Mesendoderm (in vitro differentiated cells): ENCODE results near the gene RFLNA.

Experiments used
- DNase-seq: peaks from one replicate; pipeline ENCODE4 v3.0.0; 2013
- H2AK5ac ChIP-seq: 2 replicates; pipeline ENCODE4 v1.6.1; 2013; ENCODE audit warnings: low read length, inconsistent platforms
- H2BK120ac ChIP-seq: 2 replicates; pipeline ENCODE4 v1.6.1; 2013; ENCODE audit warnings: low read depth, mild to moderate bottlenecking, low read length, moderate library complexity, mixed read lengths
- H2BK15ac ChIP-seq: replicated peaks from 2 replicates; pipeline ENCODE4 v1.6.1; 2013; ENCODE audit warnings: low read depth, mild to moderate bottlenecking, moderate library complexity
- H2BK5ac ChIP-seq: 2 replicates; pipeline ENCODE4 v1.6.1; 2013; ENCODE audit warnings: low read length, inconsistent platforms
- H3K18ac ChIP-seq: 2 replicates; pipeline ENCODE4 v1.6.1; 2013; ENCODE audit warnings: mild to moderate bottlenecking, low read length, mixed read lengths
- H3K23ac ChIP-seq: one replicate; pipeline ENCODE4 v1.6.1; 2013; ENCODE audit warnings: low read length
- H3K27ac ChIP-seq: 2 replicates; pipeline ENCODE4 v1.5.1; 2013; ENCODE audit warnings: low read depth, mild to moderate bottlenecking, inconsistent platforms, low read length, moderate library complexity
- H3K27me3 ChIP-seq: 2 replicates; pipeline ENCODE4 v1.6.1; 2013; ENCODE audit warnings: low read length, control low read depth, mild to moderate bottlenecking, inconsistent platforms; ENCODE audit not compliant: insufficient read depth, poor library complexity
- H3K36me3 ChIP-seq: 2 replicates; pipeline ENCODE4 v1.6.1; 2013; ENCODE audit warnings: low read length, inconsistent platforms; ENCODE audit not compliant: control insufficient read depth, insufficient read depth
- H3K4ac ChIP-seq: one replicate; pipeline ENCODE4 v1.6.1; 2013; ENCODE audit warnings: low read depth, mild to moderate bottlenecking, low read length, moderate library complexity
- H3K4me1 ChIP-seq: 2 replicates; pipeline ENCODE4 v1.6.1; 2013; ENCODE audit warnings: low read depth, low read length, inconsistent platforms; ENCODE audit not compliant: control insufficient read depth
- H3K4me2 ChIP-seq: 2 replicates; pipeline ENCODE4 v1.6.1; 2013; ENCODE audit warnings: low read length
- H3K4me3 ChIP-seq: 2 replicates; pipeline ENCODE4 v1.5.1; 2013; ENCODE audit warnings: mild to moderate bottlenecking, low read length
- H3K56ac ChIP-seq: one replicate; pipeline ENCODE4 v1.6.1; 2013; ENCODE audit warnings: low read length
- H3K79me1 ChIP-seq: 2 replicates; pipeline ENCODE4 v1.6.1; 2013; ENCODE audit warnings: low read length, inconsistent platforms
- H3K79me2 ChIP-seq: 2 replicates; pipeline ENCODE4 v1.6.1; 2013; ENCODE audit warnings: mild to moderate bottlenecking, low read length; ENCODE audit not compliant: control insufficient read depth, insufficient read depth
- H3K9ac ChIP-seq: 2 replicates; pipeline ENCODE4 v1.6.1; 2013; ENCODE audit warnings: low read length, inconsistent platforms
- H4K5ac ChIP-seq: one replicate; pipeline ENCODE4 v1.6.1; 2013; ENCODE audit warnings: low read length
- H4K8ac ChIP-seq: one replicate; pipeline ENCODE4 v1.6.1; 2013; ENCODE audit warnings: low read depth, mild to moderate bottlenecking, control low read depth, low read length, moderate library complexity
- WGBS: extraction: QIAGEN DNeasy Blood & Tissue Kit; methylation state at CpG from one replicate; pipeline ENCODE4 v1.1.7; 2013; ENCODE audit warnings: low lambda C conversion rate, missing lambda C conversion rate; ENCODE audit not compliant: insufficient coverage; ENCODE audit errors: extremely low coverage; 5-methylcytosine and 5-hydroxymethylcytosine counted together

The RFLNA gene

DNA sequence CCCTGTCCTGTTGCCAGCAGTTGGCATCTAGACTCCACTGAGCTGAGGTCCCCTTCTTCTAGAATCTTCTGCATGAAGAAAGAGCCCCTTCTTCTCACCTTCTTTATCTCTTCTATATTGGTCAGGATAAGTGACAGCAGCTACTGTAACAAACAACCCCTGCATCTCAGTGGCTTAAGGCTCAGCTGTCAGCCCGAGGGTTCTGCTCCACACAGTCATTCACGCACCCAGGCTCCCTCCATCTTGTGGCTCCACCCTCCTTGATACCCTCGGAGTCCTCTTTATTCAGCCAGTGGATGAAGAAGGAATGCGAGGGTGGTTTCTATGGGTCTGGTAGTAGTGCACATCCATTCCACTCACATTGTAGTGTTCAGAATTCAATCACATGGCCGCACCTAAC, 10.5 kb upstream of the RFLNA start:
- no CpG with 5 or more reads among the region's 5 CpGs for WGBS
- H2BK5ac ChIP-seq = no peak overlapping the region
- H2AK5ac ChIP-seq = no peak overlapping the region
- H3K18ac ChIP-seq = no peak overlapping the region
- no peak overlapping the region for H3K56ac ChIP-seq
- no peak overlapping the region for H3K4ac ChIP-seq
- H3K36me3 ChIP-seq = no peaks in the 10 kb centered on the region
- no peak overlapping the region for H2BK15ac ChIP-seq
- no peak overlapping the region for H4K8ac ChIP-seq
- H3K79me2 ChIP-seq = no peaks in the 10 kb centered on the region
- no peaks in the 10 kb centered on the region for H3K79me1 ChIP-seq
- H3K27me3 ChIP-seq = no peaks in the 10 kb centered on the region
- no peak overlapping the region for H3K4me3 ChIP-seq
- no peak overlapping the region for H3K9ac ChIP-seq
- no peak overlapping the region for H2BK120ac ChIP-seq
- no peak overlapping the region for H3K4me2 ChIP-seq
- DNase-seq = no peak
- no peak overlapping the region for H3K27ac ChIP-seq
- no peak overlapping the region for H4K5ac ChIP-seq
- no peaks in the 10 kb centered on the region for H3K4me1 ChIP-seq
- H3K23ac ChIP-seq = no peak overlapping the region

GRCh38 chr12:124286414-124286813, 8.5 kb upstream of the RFLNA start:
- no peaks in the 10 kb centered on the region for H3K79me2 ChIP-seq
- no peak overlapping the region for H4K8ac ChIP-seq
- H3K56ac ChIP-seq = no peak overlapping the region
- no peak overlapping the region for H3K9ac ChIP-seq
- no peak overlapping the region for H3K4ac ChIP-seq
- WGBS = no CpG with 5 or more reads among the region's 8 CpGs
- H3K23ac ChIP-seq = no peak overlapping the region
- H2BK5ac ChIP-seq = no peak overlapping the region
- no peaks in the 10 kb centered on the region for H3K4me1 ChIP-seq
- no peak overlapping the region for H3K18ac ChIP-seq
- no peaks in the 10 kb centered on the region for H3K27me3 ChIP-seq
- no peak for DNase-seq
- H3K4me2 ChIP-seq = no peak overlapping the region
- H3K36me3 ChIP-seq = no peaks in the 10 kb centered on the region
- no peak overlapping the region for H2BK15ac ChIP-seq
- no peak overlapping the region for H4K5ac ChIP-seq
- no peak overlapping the region for H3K4me3 ChIP-seq
- no peak overlapping the region for H3K27ac ChIP-seq
- no peak overlapping the region for H2BK120ac ChIP-seq
- no peak overlapping the region for H2AK5ac ChIP-seq
- no peaks in the 10 kb centered on the region for H3K79me1 ChIP-seq

- Histone ChIP-seq H3K4me3 (no peak overlapping the region), H2AK5ac (no peak overlapping the region), H3K27me3 (no peaks in the 10 kb centered on the region), H3K23ac (no peak overlapping the region), H2BK120ac (no peak overlapping the region), H3K18ac (no peak overlapping the region), H3K79me1 (no peaks in the 10 kb centered on the region), H3K79me2 (no peaks in the 10 kb centered on the region), H3K36me3 (no peaks in the 10 kb centered on the region), H2BK15ac (no peak overlapping the region), H3K56ac (no peak overlapping the region), H3K4me2 (no peak overlapping the region), H2BK5ac (no peak overlapping the region), H3K27ac (no peak overlapping the region), H3K9ac (no peak overlapping the region), H4K8ac (no peak overlapping the region), H3K4me1 (no peaks in the 10 kb centered on the region), H4K5ac (no peak overlapping the region), H3K4ac (no peak overlapping the region)
- no CpG with 5 or more reads among the region's 7 CpGs for WGBS
- no peak for DNase-seq
Observed at GRCh38 chr12:124286971-124287370, 7.9 kb upstream of the RFLNA start.

- Histone ChIP-seq H3K56ac (no peak overlapping the region), H3K79me2 (no peaks in the 10 kb centered on the region), H3K4me2 (no peak overlapping the region), H3K79me1 (no peaks in the 10 kb centered on the region), H3K9ac (no peak overlapping the region), H2BK15ac (no peak overlapping the region), H3K23ac (no peak overlapping the region), H2AK5ac (no peak overlapping the region), H4K8ac (no peak overlapping the region), H3K18ac (no peak overlapping the region), H4K5ac (no peak overlapping the region), H3K4ac (no peak overlapping the region), H3K27me3 (no peaks in the 10 kb centered on the region), H3K36me3 (no peaks in the 10 kb centered on the region), H3K27ac (no peak overlapping the region), H2BK5ac (no peak overlapping the region), H2BK120ac (no peak overlapping the region), H3K4me3 (no peak overlapping the region), H3K4me1 (peaks cover 3% of the 10 kb centered on the region)
- no peak for DNase-seq
- WGBS = no CpG with 5 or more reads among the region's 21 CpGs
Observed at GRCh38 chr12:124289634-124290600, 5.0 kb upstream of the RFLNA start.

DNA sequence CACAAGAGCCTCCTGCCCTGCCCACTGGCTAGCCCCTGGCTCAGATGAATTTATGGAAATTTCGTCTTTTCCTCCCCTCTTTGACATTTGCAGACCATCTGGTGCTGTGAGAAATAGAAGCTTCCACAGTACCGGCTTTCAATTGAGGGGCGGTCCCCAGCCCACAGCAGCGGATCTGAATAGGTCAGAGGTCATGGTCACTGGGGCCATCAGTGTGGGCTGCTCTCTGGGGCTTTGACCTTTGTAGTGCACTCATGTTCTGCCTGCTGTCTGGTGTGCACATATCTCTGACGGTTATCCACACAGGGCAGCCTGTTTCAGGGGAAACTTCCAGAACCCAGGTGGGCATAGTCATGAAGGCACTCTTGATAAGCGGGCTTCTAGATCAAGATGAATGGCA, 2.5 kb upstream of the RFLNA start:
- Histone ChIP-seq H3K79me2 (no peaks in the 10 kb centered on the region), H2BK15ac (no peak overlapping the region), H3K36me3 (no peaks in the 10 kb centered on the region), H3K9ac (no peak overlapping the region), H3K79me1 (no peaks in the 10 kb centered on the region), H3K23ac (no peak overlapping the region), H3K56ac (no peak overlapping the region), H3K27me3 (no peaks in the 10 kb centered on the region), H3K4me2 (no peak overlapping the region), H3K27ac (no peak overlapping the region), H3K4me1 (peaks cover 3% of the 10 kb centered on the region), H2AK5ac (no peak overlapping the region), H4K8ac (no peak overlapping the region), H4K5ac (no peak overlapping the region), H3K18ac (no peak overlapping the region), H2BK120ac (no peak overlapping the region), H2BK5ac (no peak overlapping the region), H3K4ac (no peak overlapping the region), H3K4me3 (no peak overlapping the region)
- DNase-seq = no peak
- WGBS = no CpG with 5 or more reads among the region's 6 CpGs
